ENCODE results near the gene HOMEZ. TPM values are rescaled to one million over a fixed set of nuclear protein-coding genes. Genes with fewer than 3 reads are reported as not detected.
"Not testable (repeated sequence)": the region's sequence is repeated elsewhere in the genome, so short reads cannot be mapped to it uniquely, and the experiment has no call there.

Gene HOMEZ
- total RNA-seq, 4 donors from 2014 or later = 13.0 to 16.5 (median 15.0) TPM

DNA sequence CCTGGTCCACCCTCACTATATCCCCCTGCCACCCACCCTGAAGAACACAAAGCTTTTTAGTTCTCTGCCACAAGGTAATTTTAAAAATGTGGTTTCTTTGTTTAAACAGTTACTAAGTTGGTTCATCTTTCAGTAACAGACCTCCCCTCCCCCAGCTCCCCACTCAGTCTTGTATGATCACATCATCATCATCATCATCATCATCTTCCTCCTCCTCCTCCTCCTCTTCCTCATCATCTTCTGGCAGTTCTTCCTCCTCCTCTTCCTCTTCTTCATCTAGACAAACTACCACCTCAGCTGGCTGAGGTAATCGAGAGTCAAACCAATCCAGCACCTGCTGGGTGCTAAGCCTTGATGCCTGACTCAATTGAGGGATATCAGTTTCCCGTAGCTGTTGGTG lies 10.5 kb downstream of the HOMEZ start:
- TF ChIP-seq CTCF (IDR thresholded peaks at IDR 0.05) (no peak), POLR2A (IDR thresholded peaks at IDR 0.05) (no peak)
- H3K27ac ChIP-seq = no peak overlapping the region
- no peaks in the 10 kb centered on the region for H3K4me1 ChIP-seq
- 98% methylated on average over 2 of the region's 2 CpGs for WGBS, 2 donors
- no peaks in the 10 kb centered on the region for H3K27me3 ChIP-seq
- DNase-seq = no peak
- peaks cover 0 to 9% of the 10 kb centered on the region in 2 donors for H3K36me3 ChIP-seq
- no peaks in the 10 kb centered on the region for H3K9me3 ChIP-seq
- intact Hi-C loops (cut with DNase I) = no loop called here
- no peak overlapping the region for H3K4me3 ChIP-seq (replicated peaks in 1 of 3)

GRCh38 chr14:23269193-23269592 lies 16.7 kb downstream of the HOMEZ start:
- Histone ChIP-seq H3K4me1 (no peaks in the 10 kb centered on the region), H3K9me3 (no peaks in the 10 kb centered on the region), H3K4me3 (replicated peaks in 1 of 3) (no peak overlapping the region), H3K27ac (no peak overlapping the region), H3K27me3 (no peaks in the 10 kb centered on the region), H3K36me3 (no peaks in the 10 kb centered on the region)
- TF ChIP-seq CTCF (IDR thresholded peaks at IDR 0.05) (no peak), POLR2A (IDR thresholded peaks at IDR 0.05) (no peak)
- WGBS, 2 donors = 85 to 91% methylated on average over 7 of the region's 7 CpGs
- no peak for DNase-seq
- intact Hi-C loops (cut with DNase I) = no loop called here

DNA sequence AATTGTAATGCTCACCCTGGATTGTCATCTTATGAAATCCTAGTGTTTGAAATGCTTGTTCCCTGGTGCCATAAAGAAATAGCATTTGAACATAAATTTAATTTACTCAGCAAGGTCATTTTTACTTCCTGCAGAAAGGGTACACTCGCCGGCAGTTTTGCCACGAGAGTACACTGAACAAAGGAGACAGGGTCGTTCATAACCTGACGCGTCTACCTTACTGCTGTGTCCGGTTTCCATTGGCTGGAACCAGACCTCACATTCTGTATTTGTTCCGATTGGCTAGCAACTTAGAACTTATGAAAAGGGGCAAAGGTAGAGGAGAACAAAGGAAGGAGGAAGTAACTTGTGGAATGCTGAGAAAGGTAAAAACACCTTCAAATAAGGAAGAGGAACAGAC lies 25.1 kb downstream of the HOMEZ start:
- H3K27me3 ChIP-seq; H3K36me3 ChIP-seq; H3K4me1 ChIP-seq; DNase-seq; H3K9me3 ChIP-seq; H3K4me3 ChIP-seq (replicated peaks in 1 of 3); H3K27ac ChIP-seq: not testable (repeated sequence)
- intact Hi-C loops (cut with DNase I) = loop anchor here (5.0 kb wide), 1 partner anchor 116 kb away; the partner anchor contains the start of gene CMTM5
- WGBS, 2 donors = 86 to 94% methylated on average over 8 of the region's 8 CpGs

GRCh38 chr14:23259426-23259825 lies 26.5 kb downstream of the HOMEZ start:
- H3K27me3 ChIP-seq = no peaks in the 10 kb centered on the region
- TF ChIP-seq CTCF (IDR thresholded peaks at IDR 0.05) (no peak), POLR2A (IDR thresholded peaks at IDR 0.05) (no peak)
- intact Hi-C loops (cut with DNase I) = no loop called here

DNA sequence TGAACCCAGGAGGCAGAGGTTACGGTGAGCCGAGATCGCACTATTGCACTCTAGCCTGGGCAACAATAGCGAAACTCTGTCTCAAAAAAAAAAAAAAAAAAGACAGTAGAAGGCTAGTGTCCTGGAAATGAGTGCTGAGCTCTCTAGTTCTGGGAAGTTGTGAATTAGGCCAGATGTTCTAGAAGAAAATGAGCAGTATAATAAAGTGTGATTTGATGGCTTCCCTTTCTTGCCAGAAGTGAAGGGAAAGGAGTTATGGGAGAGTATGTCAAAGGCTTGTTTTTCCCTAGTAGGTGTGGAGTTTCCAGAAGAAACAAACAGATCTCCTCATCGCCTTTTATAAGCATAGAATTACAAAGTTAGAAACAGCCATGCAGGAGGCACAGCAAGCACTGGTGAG lies 27.7 kb downstream of the HOMEZ start:
- no peaks in the 10 kb centered on the region for H3K27me3 ChIP-seq
- H3K4me1 ChIP-seq = peaks cover 0 to 4% of the 10 kb centered on the region in 2 donors
- H3K27ac ChIP-seq = no peak overlapping the region
- no peak for DNase-seq
- no peaks in the 10 kb centered on the region for H3K36me3 ChIP-seq
- TF ChIP-seq CTCF (IDR thresholded peaks at IDR 0.05) = no peak
- TF ChIP-seq POLR2A (IDR thresholded peaks at IDR 0.05) = no peak
- H3K4me3 ChIP-seq (replicated peaks in 1 of 3) = no peak overlapping the region
- 93 to 94% methylated on average over 5 of the region's 5 CpGs for WGBS, 2 donors
- peaks cover 4% of the 10 kb centered on the region for H3K9me3 ChIP-seq
- intact Hi-C loops (cut with DNase I) = no loop called here

More at GRCh38 chr14:23259426-23259825, 26.5 kb downstream of the HOMEZ start:
- no peak overlapping the region for H3K4me3 ChIP-seq (replicated peaks in 1 of 3)
- no peak overlapping the region for H3K27ac ChIP-seq
- no peak for DNase-seq
- H3K9me3 ChIP-seq = no peaks in the 10 kb centered on the region
- no peaks in the 10 kb centered on the region for H3K36me3 ChIP-seq
- H3K4me1 ChIP-seq = peaks cover 0 to 4% of the 10 kb centered on the region in 2 donors
